Hepatocyte (in vitro differentiated cells): Measurements from ENCODE around the gene MLYCD.

Experiments used
- EZH2 ChIP-seq: fragments of 200-600 bp; sonication (generic); IDR thresholded peaks from 2 replicates; pipeline ENCODE4 v1.6.1; 2016; ENCODE audit warnings: antibody characterized with exemption, mild to moderate bottlenecking, borderline replicate concordance
- EZH2phosphoT487 ChIP-seq: fragments of 200-600 bp; sonication (generic); IDR thresholded peaks from one replicate; pipeline ENCODE4 v1.6.1; 2018; ENCODE audit warnings: antibody characterized with exemption, mild to moderate bottlenecking, low read depth, moderate library complexity; ENCODE audit not compliant: unreplicated experiment, severe bottlenecking

DNA sequence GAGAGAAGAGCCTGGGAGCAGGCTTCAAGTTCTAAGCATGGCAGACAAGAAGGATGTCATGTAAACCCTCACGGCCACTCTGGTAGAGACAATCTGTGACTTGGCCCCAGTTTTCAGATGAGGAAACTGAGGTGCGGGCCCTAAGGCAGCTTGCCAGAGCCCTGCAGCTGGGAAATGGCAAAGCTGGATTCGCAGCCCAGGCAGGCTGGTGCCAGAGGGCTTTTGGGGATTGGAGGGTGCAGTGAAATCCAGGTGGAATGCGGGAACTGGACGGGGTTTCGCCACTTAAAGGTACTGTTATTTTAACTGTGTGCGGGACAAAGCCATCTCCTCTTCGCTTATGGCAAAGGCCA is 53.6 kb downstream of the MLYCD start:
- no peak for TF ChIP-seq EZH2
- TF ChIP-seq EZH2phosphoT487 = no peak
